NCI-H1105 (cell line): ENCODE measurements around the gene CNTNAP5.
"Not testable (repeated sequence)": the region's sequence is repeated elsewhere in the genome, so short reads cannot be mapped to it uniquely, and the experiment has no call there.

ENCODE experiments used
- DNase-seq: peaks from one replicate; lab custom pipeline; 2025; lab: John Stamatoyannopoulos, UW

Gene CNTNAP5

DNA sequence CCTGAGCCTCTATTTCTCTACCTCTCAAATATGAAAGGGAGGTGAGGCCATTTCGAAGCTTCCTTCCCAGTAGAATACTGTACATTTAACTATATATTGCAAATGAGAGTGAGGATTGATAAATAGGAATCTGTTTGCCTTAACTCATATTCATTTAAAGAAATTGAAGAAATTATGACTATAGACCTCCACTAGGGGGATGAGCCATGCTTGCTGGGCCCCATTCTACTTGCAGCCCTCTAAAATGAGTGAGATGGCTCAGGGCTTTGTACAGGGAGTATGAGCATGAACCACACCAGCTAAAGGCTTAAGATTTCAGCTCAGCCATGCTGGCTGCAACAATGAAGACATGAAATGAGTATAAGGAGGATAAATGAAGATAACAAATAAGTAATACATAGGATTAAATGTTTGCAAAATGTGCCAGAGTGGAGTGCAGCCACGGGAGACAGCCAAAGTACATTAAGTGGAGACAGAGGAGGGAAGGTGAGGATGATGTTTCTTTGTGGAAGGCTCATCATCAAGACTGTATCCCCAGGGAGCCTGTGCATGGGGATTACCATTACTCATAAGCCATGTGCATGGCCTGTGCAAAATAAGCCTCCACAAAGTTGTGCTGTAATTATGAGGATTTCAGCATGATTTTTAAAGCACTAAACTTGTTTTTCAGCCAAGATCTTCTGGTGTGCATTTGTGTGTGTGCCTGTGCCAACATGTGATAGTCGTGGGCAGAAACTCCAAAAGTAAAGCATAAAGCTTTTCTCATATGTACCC lies 300.8 kb downstream of the CNTNAP5 start:
- DNase-seq: no peak

DNA sequence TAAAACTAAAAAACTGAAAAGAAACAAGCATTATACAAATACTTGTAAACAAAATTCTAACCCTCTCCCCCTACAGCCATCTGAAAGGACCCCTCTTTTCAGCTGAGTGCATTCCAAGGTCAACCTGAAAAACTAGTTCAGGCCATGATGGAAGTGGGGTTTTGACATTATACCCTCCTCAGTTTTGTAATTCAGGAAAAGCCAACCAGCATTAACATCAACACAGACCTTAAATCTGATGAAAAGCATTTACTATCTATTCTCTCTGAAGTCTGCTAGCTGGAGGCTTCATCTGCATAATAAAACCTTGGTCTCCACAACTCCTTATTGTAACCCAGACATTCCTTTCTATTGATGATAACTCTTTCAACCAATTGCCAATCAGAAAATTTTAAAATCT lies 302.2 kb downstream of the CNTNAP5 start:
- no peak for DNase-seq

DNA sequence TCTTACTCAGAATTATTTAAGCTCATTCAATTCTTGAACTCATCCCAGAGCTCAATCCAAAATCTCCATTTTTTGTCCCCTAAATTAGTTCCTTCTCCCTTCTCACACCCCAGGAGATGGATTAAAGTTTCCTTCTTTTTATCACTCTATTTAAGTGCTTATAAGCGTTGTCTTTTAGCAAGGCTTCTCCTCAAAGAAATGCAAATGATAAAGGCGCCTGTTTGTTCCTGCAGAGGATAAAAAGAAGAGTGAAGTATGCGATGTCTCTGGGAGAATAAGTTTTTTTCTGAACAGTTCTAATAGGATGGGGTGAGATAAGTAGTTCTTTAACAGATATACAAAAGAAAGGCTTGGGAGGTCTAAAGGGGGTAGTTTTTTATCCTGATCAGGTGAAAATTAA lies 303.3 kb downstream of the CNTNAP5 start:
- no peak for DNase-seq

DNA sequence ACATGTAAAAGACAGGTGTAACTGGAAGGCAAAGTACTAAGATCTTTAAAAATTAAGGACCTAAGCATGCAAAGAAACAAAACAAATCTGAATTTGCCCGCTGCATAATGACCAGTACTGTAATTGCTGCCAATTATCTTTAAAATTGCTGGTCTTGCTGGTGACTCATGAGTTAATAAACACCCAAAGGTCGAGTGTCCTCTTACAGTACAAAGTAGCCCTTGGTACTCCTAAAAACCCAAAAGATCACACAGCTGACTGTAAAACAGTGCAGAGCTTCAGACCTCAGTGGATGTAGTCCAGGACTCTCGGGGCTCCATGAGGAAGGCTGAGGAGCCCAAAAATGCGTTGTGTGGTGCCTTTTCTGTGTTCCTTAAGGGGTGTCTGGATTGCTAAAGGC lies 308.7 kb downstream of the CNTNAP5 start:
- DNase-seq: no peak

DNA sequence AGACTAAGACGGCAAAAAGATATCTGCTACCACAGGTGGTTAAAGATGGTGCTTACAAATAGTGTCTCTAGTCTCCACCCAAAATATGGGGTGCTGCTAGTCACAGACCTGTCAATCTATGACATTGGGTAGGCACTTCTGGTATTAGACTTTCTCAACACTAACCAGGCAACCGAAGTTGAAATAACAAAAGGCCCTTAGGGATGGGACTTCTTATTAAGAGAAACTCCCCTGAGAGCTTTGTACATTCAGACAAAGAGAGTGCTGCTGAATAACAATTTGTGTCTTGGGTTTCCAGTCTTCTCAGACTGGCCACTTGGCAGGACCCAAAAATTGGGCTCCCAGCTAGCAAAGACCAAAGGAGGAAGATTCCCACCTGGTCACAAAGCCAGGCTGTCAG lies 310.0 kb downstream of the CNTNAP5 start:
- no peak for DNase-seq

DNA sequence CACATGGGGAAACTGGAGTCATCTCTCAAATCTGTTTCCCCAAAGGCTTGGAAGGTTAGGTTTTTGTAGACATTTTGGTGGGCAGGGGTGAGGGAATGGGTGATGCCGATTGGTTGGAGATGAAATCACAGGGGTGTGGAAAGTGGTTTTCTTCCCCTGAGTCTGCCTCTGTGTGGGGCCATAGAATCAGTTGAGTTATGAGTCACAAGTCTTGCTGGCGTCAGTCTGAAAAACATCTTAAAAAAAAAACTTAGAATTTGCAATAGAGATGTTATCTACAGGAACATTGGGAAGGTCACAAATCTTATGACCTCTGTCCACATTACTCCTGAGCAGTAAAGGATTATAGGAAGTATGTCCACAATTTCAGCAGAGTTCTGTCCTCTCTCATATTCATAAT lies 314.6 kb downstream of the CNTNAP5 start:
- no peak for DNase-seq

DNA sequence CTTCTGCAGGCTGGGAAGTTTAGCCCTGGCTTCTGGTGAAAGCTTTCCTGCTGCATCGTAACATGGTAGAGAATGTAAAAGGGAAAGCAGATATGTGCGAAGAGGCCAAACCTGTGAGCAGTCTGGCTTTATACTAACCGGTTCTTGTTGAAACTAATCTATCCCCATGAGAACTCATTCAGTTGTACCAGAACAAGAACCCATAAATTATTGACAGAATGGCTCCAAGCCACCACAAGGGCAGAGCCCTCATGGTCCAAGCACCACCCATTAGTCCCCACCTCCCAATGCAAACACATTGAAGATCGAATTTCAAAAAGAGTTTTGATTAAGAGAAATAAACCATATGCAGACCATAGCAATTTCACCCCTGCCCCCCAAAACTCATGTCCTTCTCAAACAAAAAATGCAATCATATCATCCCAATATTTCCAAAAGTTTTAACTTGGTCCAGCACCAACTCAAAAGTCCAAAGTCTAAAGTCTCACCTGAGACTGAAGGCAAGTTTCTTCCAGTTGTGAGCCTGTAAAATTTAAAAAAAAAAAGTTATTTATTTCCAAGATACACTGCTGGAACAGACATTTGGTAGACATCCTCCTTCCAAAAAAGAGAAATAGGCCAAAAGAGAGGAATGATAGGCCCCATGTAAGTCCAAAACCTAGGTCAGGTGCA lies 318.9 kb downstream of the CNTNAP5 start:
- DNase-seq: no peak

DNA sequence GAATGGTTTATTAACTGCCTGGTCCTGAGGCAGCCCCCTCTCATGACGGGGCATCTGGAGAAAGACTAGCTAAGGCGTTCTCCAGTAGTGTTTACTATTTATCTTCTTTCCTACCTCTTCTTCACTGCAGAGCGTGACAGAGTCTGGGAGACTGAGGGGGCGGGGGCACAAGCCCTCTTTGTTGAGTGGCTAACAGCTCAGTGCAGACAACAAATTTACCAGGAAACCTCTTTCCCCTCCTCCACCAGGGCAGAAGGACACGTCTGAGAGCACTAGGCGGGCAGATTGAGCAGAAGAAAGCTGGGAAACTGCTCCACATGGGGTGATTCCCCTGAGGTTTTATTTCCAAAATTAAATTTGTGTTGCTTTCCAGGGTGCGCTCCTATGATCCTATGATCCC lies 322.1 kb downstream of the CNTNAP5 start:
- no peak for DNase-seq

DNA sequence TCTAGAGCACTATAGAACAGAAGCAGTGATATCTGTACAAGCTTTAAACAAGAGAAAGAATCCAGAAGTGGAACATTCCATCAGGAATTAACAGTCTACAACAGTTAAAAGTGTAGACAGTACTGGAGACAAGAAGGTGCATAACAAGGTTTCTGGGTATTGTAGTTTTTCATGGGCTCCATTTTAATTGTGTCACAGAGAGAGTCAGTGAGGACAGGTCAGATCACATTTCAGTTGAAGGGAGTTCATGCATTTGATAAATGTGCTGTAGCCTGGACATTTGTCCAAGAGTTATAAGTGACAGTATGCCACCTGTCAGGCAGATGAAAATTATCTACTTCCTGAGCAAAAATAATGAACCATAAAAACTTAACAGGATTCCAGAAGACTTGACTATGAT lies 328.6 kb downstream of the CNTNAP5 start:
- no peak for DNase-seq

DNA sequence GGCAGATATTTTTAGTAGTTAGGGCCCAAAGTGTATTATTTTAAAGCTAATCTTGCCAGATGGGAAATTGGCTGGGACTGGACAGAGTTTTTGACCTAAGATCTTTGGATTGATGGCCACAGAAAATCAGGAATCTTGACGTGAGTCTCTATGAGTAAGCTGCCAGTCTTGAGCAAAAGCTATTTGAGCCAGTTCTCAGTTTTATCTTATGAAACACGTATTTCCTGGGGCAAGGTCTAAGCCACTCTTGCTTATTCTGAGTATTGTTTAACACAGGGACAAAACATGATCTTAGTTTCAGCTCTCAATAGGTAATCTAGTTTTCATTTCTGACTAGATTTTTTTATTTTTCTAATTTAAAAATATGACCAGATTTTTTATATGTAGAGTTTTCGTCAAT lies 329.4 kb downstream of the CNTNAP5 start:
- no peak for DNase-seq

DNA sequence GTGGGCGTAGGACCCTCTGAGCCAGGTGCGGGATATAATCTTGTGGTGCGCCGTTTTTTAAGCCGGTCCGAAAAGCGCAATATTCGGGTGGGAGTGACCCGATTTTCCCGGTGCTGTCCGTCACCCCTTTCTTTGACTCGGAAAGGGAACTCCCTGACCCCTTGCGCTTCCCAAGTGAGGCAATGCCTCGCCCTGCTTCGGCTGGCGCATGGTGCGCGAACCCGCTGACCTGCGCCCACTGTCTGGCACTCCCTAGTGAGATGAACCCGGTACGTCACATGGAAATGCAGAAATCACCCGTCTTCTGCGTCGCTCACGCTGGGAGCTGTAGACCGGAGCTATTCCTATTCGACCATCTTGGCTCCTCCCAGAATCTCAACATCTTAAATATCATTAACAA lies 336.9 kb downstream of the CNTNAP5 start:
- not testable (repeated sequence) for DNase-seq

DNA sequence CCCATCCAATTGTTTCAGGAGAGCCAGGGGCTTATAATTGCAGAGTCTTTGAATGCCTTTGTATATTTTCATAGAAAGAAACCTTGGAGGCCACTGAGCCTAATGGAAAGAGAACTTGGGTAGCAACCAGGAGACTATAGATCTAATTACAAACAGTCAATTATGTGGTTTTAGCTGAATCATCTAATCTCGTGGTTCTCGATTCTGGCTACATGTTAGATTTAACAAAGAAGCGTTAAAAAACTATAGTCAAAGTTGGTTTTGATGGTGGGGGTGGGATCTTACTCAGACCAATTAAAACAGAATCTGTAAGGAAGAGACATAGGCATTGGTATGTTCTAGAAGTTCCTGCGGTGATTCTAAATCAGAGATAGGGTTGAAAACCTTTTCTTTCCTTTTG lies 344.1 kb downstream of the CNTNAP5 start:
- no peak for DNase-seq

DNA sequence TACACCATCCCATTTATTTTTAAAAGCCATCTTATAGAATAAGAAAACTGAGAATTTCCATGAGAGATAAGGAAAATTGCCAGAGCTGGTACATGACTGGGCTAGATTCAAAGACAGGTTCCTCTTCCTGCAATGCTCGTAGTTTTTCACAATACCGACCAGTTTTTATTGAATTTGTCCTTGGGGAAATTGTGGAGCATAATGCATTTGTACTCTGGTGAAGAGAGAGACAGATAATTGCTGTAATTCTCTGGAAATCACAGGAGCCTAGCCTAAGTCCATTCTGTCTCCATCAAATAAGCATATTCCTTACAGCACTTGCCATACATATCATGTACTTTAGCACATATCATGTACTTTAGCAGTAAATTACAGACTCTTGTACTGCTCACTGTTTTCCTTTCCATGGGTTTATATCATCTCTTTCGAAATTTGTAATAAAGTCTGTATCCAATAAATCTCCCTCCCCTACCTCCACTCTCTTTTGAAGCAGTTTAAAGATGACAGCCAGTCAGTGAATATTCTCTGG lies 355.2 kb downstream of the CNTNAP5 start:
- DNase-seq: no peak

DNA sequence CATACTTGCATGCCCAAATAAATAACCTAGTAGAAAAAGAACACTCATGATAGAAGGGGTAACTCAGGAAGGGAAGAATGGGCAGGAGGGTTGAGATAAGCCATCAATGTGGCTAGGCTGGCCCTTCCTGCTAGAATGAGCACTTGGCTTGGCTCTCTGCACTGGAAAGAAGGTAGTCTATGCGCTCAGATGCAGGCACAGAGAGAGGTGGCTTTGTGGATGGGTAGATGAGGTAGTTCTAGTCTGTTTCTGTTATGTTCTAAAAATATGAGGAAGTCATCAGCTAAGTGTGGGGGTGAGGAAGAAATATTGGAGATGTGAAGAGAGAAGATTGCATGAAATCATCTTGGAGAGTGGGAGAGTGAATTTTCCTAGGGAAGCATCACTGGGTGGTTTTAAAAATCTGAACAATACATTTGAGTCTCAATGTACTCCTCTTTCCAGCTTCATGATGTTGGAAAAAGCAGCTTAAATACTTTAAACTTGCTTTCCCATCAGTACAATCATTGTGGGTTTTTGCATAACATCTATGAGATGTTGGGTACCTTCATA lies 357.1 kb downstream of the CNTNAP5 start:
- no peak for DNase-seq

DNA sequence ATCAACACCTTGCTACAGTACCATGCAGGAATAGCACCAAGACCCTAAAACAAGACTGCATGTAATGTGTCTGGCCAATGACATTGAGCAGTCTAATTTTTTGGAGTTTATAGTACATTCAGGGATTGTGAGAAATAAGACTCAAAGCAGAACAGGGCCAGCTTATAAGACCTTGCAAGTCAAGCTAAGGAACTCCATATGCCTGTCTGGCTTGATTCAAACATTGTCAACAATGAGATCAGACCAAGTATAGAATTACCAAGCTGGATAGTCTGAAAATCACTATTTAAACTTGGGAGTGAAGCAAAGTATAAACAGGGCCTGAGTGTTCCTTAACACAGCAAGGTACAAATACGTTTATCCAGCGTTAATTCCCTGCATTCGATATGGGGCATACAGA lies 370.9 kb downstream of the CNTNAP5 start:
- DNase-seq: no peak

DNA sequence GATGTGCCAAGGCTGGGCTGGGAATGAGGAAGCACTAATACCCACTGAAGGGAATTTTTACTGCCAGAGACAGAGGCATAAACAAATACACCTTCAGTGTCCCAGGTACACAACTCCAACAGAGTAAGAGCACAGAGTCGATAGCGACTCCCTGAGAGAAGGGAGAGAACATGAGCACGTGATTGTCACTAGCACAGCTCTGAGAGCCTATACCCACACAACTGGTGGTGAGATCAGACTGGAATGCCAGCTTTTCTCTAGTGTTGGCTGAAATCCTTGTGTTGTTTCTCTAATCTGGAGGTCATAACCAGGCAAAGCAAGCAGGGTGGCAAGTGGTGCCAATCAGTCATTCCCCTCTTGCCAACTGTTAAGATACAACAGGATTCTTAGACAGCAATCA lies 377.2 kb downstream of the CNTNAP5 start:
- no peak for DNase-seq

DNA sequence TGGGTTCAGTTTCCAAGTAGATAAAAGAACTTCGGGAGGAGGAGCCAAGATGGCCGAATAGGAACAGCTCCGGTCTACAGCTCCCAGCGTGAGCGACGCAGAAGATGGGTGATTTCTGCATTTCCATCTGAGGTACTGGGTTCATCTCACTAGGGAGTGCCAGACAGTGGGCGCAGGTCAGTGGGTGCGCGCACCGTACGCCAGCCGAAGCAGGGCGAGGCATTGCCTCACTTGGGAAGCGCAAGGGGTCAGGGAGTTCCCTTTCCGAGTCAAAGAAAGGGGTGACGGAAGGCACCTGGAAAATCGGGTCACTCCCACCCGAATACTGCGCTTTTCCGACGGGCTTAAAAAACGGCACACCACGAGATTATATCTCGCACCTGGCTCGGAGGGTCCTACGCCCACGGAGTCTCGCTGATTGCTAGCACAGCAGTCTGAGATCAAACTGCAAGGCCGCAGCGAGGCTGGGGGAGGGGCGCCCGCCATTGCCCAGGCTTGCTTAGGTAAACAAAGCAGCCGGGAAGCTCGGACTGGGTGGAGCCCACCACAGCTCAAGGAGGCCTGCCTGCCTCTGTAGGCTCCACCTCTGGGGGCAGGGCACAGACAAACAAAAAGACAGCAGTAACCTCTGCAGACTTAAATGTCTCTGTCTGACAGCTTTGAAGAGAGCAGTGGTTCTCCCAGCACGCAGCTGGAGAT lies 382.9 kb downstream of the CNTNAP5 start:
- not testable (repeated sequence) for DNase-seq

DNA sequence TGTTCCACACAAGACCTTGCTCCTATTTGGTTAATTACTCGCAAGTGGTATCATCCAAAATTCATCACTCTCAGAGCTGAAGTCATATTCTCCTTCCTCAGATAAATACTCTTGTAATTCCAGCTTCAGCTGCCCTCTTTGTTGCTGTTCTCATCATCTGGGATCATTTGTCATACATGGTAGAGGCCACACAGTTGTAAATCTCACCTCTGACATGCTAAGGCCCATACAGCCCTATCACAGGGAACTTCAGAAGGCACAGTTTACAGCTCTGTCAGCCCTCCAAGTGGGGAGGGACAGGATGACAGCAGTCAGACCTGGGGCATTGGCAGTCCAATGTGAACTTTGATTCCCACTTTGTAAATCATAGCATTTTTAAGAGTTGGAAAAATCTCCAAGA lies 399.0 kb downstream of the CNTNAP5 start:
- no peak for DNase-seq

DNA sequence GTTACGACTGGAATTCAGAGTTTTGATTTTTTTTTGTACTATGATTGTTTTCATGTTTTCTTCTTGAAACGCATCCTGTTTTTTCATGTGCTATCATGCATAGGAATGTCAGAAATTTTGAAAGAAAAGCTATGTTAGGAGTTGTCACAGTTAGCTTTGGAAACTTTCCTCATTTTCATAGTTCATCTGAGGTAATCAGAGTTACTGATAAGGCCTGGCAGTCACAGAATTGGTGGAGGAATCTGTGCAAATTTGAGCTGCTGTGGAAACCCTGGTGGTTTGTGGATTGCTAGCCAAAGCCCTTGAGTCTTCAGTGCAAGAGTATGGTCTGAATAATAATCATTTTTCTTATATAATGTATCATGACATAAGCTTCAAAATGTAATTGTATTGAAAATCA lies 401.0 kb downstream of the CNTNAP5 start:
- no peak for DNase-seq

DNA sequence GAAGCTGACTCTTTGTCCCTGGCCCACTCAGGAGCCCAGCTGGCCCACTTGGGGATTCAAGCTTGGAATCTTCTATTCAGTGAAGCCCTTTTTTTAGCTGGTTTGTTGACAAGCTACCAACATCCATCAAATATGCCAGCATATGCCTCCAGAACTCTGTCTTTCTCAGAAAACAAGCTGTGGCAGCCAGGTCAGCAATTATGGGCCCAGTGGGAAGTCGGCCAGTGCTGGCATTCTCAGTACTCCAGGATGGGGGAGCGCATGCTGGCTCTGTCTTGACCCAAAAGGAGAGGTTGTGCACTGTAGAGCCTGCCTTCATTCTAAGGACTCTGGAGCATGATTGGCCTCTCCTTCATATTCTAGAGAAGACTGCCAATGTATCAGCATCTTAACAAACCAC lies 401.5 kb downstream of the CNTNAP5 start:
- DNase-seq: no peak

DNA sequence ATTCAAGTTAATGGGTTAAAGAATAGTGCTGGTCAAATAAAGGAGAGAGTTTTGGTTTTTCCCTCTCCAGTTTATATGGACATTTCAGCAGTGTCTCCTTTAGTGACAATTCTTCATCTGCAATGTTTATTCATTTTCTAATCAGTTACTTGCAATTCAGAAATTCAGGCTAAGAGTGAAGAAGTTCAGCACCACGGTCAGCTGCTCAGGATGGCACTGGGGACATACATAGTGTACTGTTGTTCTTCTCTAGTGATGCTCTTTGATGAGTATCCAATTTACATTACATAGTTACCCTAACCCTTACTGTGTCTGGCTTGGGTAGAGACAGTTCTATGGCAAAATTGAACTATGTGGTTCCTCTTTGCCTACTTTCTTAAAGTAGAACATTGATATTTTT lies 412.7 kb downstream of the CNTNAP5 start:
- no peak for DNase-seq

DNA sequence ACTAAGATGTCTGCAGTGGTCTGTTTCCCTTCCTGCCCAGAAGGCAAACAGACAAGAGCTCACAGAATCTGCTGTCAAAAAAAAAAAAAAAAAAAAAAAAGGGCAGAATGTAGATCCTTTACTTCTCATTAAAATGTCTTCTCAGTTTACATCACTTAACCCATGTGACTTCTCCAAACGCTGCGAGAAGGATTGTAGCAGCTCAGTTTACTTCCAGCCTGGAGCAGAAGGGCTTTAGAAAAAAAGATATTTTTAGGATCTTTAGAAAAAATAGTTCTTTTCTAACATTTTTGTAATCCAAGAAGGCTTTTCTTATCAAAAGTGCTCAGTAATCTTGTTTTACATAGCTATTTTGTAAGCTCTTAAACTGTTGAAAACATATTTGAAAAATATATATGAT lies 425.4 kb downstream of the CNTNAP5 start:
- no peak for DNase-seq

DNA sequence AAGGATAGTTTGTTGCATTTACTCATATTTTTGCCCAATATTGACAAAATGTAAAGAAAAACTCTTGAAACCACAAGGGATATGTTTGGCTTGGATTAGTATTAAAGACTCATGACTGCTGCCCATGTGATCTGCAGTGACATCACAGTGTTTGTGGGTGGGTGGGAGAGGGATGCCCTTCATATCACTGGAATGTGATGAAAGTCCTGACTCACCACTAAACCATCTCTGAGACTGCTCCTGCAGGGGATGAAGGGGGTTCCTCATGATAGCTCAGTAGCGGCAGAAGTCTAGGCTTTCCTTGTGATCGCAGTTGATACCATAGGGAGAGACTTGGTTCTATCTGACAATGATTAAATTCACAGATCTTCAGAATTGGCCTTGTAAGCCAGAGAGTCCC lies 451.2 kb downstream of the CNTNAP5 start:
- no peak for DNase-seq
